Measurements from ENCODE around the gene GPR107. TPM values are rescaled to one million over a fixed set of nuclear protein-coding genes. Genes with fewer than 3 reads are reported as not detected.

The GPR107 gene
- total RNA-seq, 1 experiment from 2014 or later: 33.2 TPM

- TF ChIP-seq ATF2 (CRISPR knock-in tag; IDR thresholded peaks at IDR 0.05; ENCODE audit: borderline replicate concordance, low read depth): no peak
- TF ChIP-seq PRRX2 (CRISPR knock-in tag; IDR thresholded peaks at IDR 0.05): no peak
- TF ChIP-seq GTF2I (CRISPR knock-in tag; conservative IDR thresholded peaks at IDR 0.05): peak; percentile 34; the same call in 1 of the 2 replicates
- no peak for TF ChIP-seq ZNF512 (CRISPR knock-in tag; IDR thresholded peaks at IDR 0.05; ENCODE audit: borderline replicate concordance)
- no peak for TF ChIP-seq NFYB (CRISPR knock-in tag; conservative IDR thresholded peaks at IDR 0.05; ENCODE audit: low read depth)
- TF ChIP-seq RELA (CRISPR knock-in tag; IDR thresholded peaks at IDR 0.05; ENCODE audit: borderline replicate concordance): no peak
- no peak for TF ChIP-seq USF2 (CRISPR knock-in tag; IDR thresholded peaks at IDR 0.05)
- TF ChIP-seq FOXK1 (CRISPR knock-in tag; IDR thresholded peaks at IDR 0.05): no peak
- no peak for TF ChIP-seq CREM (CRISPR knock-in tag; IDR thresholded peaks at IDR 0.05)
- peak; percentile 86; the same call in 1 of the 2 replicates for TF ChIP-seq MAX (CRISPR knock-in tag; IDR thresholded peaks at IDR 0.05)
- no peak for TF ChIP-seq ZMAT4 (CRISPR knock-in tag; IDR thresholded peaks at IDR 0.05)
- TF ChIP-seq ZNF281 (CRISPR knock-in tag; IDR thresholded peaks at IDR 0.05): 0 out of 2 replicates have a peak, but pooled peaks have one; percentile 40
- TF ChIP-seq ZNF121 (CRISPR knock-in tag; IDR thresholded peaks at IDR 0.05): peak; percentile 89
- TF ChIP-seq ZBTB21 (CRISPR knock-in tag; IDR thresholded peaks at IDR 0.05; ENCODE audit: borderline replicate concordance): peak; percentile 65; the same call in 1 of the 2 replicates
- no peak for TF ChIP-seq NFATC4 (CRISPR knock-in tag; IDR thresholded peaks at IDR 0.05)
- 0 out of 2 replicates have a peak, but pooled peaks have one; percentile 25 for TF ChIP-seq NFE2L1 (CRISPR knock-in tag; IDR thresholded peaks at IDR 0.05)
- TF ChIP-seq MYBL2 (CRISPR knock-in tag; IDR thresholded peaks at IDR 0.05): peak; percentile 64; the same call in 1 of the 2 replicates
- no peak for TF ChIP-seq ZNF263 (CRISPR knock-in tag; IDR thresholded peaks at IDR 0.05; ENCODE audit: low read depth)
- no peak for TF ChIP-seq ZNF425 (CRISPR knock-in tag; conservative IDR thresholded peaks at IDR 0.05)
- TF ChIP-seq ATF3 (CRISPR knock-in tag; conservative IDR thresholded peaks at IDR 0.05): no peak
- TF ChIP-seq GABPB1 (CRISPR knock-in tag; IDR thresholded peaks at IDR 0.05): 0 out of 2 replicates have a peak, but pooled peaks have one; percentile 13
- TF ChIP-seq ARID4B (CRISPR knock-in tag; IDR thresholded peaks at IDR 0.05; ENCODE audit: borderline replicate concordance): no peak
- TF ChIP-seq ESRRA (CRISPR knock-in tag; IDR thresholded peaks at IDR 0.05; ENCODE audit: borderline replicate concordance): no peak; the same call in 1 of the 2 replicates
Observed at GRCh38 chr9:130043654-130044623, 9.8 kb upstream of the GPR107 start (continued).

Measured in WTC11 (cell line).